ENCODE measurements around the gene B3GLCT.

- TF ChIP-seq CTCF (IDR thresholded peaks at IDR 0.05), result no peak
- no peak for TF ChIP-seq POLR2A (IDR thresholded peaks at IDR 0.05)
- no peak for TF ChIP-seq EP300 (IDR thresholded peaks at IDR 0.05; ENCODE audit: low read depth)
- TF ChIP-seq POLR2AphosphoS5 (IDR thresholded peaks at IDR 0.05), result no peak
Observed at GRCh38 chr13:31357581-31357980, 157.8 kb downstream of the B3GLCT start.
